ENCODE results near the gene ST14.

DNA sequence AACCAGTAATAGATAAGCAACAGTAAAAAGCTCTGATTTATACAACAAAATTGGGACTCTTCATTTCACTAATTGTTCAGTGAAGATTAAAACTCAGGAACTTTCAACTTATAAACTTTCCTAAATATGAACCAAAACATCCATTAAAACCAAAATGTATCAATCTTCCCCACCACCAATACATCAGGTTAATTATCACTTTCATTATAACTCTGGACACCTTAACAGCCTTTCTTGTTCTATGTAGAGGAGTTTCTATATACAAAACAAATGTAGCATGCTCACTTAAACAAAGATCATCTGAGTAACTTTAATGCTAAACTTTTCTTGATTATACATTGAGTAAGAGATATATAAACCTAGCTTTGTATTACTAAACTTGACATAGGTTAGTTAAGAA is 74.7 kb downstream of the ST14 start:
- TF ChIP-seq CTCF (IDR thresholded peaks at IDR 0.05 in 2 of 3, conservative IDR thresholded peaks at IDR 0.05 in 1 of 3; ENCODE audit: control insufficient read depth in 2 of 3, extremely low read depth in 1 of 3, insufficient read depth in 1 of 3, low read depth in 3 of 3, low read length in 3 of 3) (no peak), HDAC6 (IDR thresholded peaks at IDR 0.05; ENCODE audit: unreplicated experiment) (no peak), TCF7 (IDR thresholded peaks at IDR 0.05; ENCODE audit: borderline replicate concordance) (no peak), SP1 (IDR thresholded peaks at IDR 0.05; ENCODE audit: low read depth, low read length) (no peak), EZH2 (IDR thresholded peaks at IDR 0.05; ENCODE audit: borderline replicate concordance, control insufficient read depth, low read depth, low read length) (no peak), FOXK2 (IDR thresholded peaks at IDR 0.05) (no peak), HDAC2 (IDR thresholded peaks at IDR 0.05) (no peak), ZNF24 (IDR thresholded peaks at IDR 0.05) (no peak), POLR2A (IDR thresholded peaks at IDR 0.05; ENCODE audit: low read depth, low read length) (no peak), NRF1 (conservative IDR thresholded peaks at IDR 0.05; ENCODE audit: low read depth, low read length) (no peak), TAF1 (IDR thresholded peaks at IDR 0.05; ENCODE audit: borderline replicate concordance, low read depth, low read length) (no peak)
- TF ChIP-seq, protein P1, sequence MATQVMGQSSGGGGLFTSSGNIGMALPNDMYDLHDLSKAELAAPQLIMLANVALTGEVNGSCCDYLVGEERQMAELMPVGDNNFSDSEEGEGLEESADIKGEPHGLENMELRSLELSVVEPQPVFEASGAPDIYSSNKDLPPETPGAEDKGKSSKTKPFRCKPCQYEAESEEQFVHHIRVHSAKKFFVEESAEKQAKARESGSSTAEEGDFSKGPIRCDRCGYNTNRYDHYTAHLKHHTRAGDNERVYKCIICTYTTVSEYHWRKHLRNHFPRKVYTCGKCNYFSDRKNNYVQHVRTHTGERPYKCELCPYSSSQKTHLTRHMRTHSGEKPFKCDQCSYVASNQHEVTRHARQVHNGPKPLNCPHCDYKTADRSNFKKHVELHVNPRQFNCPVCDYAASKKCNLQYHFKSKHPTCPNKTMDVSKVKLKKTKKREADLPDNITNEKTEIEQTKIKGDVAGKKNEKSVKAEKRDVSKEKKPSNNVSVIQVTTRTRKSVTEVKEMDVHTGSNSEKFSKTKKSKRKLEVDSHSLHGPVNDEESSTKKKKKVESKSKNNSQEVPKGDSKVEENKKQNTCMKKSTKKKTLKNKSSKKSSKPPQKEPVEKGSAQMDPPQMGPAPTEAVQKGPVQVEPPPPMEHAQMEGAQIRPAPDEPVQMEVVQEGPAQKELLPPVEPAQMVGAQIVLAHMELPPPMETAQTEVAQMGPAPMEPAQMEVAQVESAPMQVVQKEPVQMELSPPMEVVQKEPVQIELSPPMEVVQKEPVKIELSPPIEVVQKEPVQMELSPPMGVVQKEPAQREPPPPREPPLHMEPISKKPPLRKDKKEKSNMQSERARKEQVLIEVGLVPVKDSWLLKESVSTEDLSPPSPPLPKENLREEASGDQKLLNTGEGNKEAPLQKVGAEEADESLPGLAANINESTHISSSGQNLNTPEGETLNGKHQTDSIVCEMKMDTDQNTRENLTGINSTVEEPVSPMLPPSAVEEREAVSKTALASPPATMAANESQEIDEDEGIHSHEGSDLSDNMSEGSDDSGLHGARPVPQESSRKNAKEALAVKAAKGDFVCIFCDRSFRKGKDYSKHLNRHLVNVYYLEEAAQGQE (IDR thresholded peaks at IDR 0.05; ENCODE audit: low read depth, low read length), result no peak
- TF ChIP-seq, protein P2, sequence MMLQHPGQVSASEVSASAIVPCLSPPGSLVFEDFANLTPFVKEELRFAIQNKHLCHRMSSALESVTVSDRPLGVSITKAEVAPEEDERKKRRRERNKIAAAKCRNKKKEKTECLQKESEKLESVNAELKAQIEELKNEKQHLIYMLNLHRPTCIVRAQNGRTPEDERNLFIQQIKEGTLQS (IDR thresholded peaks at IDR 0.05; ENCODE audit: borderline replicate concordance, extremely low read depth, low read depth, low read length), result no peak

All from GM12878 (cell line).